NOMO-1 treated with dmso at 0.1 percent for 144 hours (cell line): ENCODE results near the gene CSTF3.
"Not testable (repeated sequence)": the region's sequence is repeated elsewhere in the genome, so short reads cannot be mapped to it uniquely, and the experiment has no call there.

Source experiments
- DNase-seq: peaks from one replicate; lab custom pipeline; 2025; ENCODE audit not compliant: unreplicated experiment; lab: John Stamatoyannopoulos, UW

Gene CSTF3

DNA sequence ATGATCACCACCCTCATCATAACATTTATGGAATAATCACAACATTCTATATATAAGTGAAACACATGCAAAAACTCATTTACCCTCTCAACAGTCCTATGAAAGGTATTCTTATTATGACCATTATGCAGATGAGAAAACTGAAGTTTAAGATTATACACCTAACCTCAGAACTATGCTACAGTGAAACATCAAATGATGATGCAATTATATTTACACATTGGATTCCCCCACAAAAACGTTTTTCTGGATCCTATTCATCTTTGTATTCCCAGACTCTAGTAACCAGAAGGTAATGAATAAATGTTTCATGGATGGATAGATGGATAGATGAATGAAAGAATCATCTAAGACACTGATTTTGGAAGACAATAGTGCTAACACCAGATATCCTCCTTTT lies 67.1 kb downstream of the CSTF3 start:
- DNase-seq, result no peak

GRCh38 chr11:33089776-33090175 lies 71.5 kb downstream of the CSTF3 start:
- DNase-seq, result no peak

DNA sequence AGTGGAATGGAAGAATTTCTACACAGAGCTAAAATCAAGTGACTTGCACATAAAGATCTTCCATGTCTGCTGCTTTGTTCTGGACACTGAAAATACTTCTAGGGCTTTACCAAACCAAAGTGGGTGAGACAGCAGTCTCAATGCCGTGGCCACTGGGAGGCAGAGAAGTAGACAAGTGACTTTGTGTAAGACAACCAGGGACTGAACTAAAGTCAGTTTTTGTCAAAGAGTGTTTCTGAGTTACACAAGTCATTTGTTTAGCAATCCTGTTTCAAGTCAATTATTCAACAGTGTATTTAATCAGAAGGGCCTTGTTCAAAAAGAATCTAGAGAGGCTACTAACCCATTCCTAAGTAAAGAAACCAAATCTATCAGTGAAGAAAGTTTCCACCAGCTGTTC lies 75.3 kb downstream of the CSTF3 start:
- DNase-seq, result no peak

DNA sequence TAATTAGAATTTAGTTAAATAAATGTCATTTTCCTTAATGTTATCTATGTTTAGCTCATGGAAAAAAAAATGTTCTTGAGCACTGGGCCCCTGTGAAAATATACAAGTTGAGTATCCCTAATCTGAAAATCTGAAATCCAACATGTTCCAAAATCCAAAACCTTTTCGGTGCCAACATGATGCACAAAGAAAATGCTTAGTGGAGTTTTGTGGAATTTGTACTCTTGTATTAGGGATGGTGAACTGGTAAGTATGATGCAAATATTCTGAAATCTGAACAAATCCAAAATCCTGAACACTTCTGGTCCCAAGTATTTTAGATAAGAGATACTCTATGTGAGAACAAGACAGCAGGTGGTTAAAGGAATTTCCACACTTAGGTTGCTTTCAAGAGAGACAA lies 77.4 kb downstream of the CSTF3 start:
- no peak for DNase-seq

DNA sequence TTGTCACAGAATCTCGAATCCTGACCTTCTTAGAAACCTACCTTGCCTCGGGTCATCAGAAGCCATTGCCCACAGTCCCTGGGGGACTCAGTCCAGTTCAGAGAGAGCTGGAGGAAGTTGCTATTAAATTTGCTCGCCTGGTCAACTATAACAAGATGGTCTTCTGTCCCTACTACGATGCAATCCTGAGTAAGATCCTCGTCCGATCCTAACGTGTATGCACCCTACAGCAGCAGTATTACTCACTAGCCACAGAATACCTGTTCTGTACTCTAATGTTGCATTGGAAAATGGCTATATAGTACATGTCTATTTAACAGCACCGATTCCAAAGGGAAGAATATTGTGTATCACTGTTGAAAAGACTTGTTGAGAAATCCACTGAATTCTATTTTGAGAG lies 88.8 kb downstream of the CSTF3 start:
- no peak for DNase-seq

- no peak for DNase-seq
Measured at GRCh38 chr11:33068611-33069340, 92.5 kb downstream of the CSTF3 start.

DNA sequence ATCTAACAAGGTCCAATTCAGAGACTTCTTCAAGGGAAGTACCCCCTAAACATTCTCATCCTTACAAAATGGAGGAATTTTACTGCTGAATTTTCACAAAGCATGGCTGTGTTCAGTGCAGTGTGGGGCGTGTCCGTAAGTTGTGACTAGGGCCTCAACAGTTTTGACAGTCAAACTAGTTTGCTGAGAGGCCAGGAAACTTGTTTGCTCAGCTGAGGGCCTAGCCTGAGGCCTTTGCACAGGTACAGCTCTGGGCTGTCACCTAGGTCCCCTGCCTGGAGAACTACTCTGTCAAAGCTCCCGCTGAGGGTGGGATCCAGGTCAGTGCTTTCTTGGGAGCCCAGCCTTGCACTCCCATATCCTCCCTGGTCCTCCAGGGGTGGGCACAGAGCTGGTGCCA lies 94.0 kb downstream of the CSTF3 start:
- no peak for DNase-seq

GRCh38 chr11:33065445-33066178 lies 95.7 kb downstream of the CSTF3 start:
- DNase-seq, result peak; percentile 21

DNA sequence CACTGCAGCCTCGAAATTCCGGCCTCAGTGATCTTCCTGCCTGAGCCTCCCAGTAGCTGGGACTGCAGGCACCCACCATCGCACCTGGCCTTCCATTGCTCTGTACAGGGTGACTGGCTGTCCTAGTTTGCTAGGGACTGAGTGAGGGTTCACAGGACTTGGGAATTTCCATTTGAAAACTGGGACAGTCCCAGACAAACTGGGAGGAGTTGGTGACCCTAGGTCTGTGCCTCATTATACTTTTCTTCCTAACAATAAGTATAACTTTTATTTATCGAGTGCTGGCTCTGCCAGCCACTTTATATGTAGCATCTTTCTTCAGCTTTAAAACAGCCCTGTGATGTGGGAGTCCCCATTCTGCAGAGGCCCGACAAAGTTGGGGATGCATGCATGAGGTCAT lies 96.4 kb downstream of the CSTF3 start:
- DNase-seq, result no peak

GRCh38 chr11:33064033-33064825 lies 97.1 kb downstream of the CSTF3 start:
- peak; percentile 30 for DNase-seq

GRCh38 chr11:33063326-33063881 lies 97.9 kb downstream of the CSTF3 start:
- peak; percentile 31 for DNase-seq

- DNase-seq, result no peak
Measured at GRCh38 chr11:33062137-33062536, 99.1 kb downstream of the CSTF3 start.

- no peak for DNase-seq
Measured at GRCh38 chr11:33060271-33060670, 101.0 kb downstream of the CSTF3 start.

- no peak for DNase-seq
Measured at GRCh38 chr11:33059331-33060007, 101.8 kb downstream of the CSTF3 start.

DNA sequence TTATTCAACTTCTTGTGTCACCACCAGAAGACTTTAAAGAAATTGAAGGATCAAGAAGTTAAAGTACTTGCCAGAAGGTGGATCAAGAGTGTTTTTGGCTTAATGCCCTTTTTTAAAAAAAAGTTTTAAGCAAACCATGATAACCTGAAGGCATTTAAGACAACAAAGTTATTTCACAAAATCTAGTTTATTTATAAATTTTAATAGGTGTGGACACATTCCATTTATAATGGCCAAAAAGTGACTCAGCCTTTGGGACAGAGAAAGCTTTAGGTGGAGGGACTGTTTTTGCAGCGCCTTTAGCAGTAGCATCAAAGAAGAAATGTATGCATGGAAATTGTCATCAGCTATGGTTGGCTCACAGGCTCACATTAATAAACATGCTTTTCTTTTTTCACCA lies 104.0 kb downstream of the CSTF3 start:
- DNase-seq, result no peak

GRCh38 chr11:33055375-33055774 lies 105.9 kb downstream of the CSTF3 start:
- no peak for DNase-seq

GRCh38 chr11:33052231-33052630 lies 109.0 kb downstream of the CSTF3 start:
- DNase-seq, result no peak

- not testable (repeated sequence) for DNase-seq
Measured at GRCh38 chr11:33049565-33050408, 111.5 kb downstream of the CSTF3 start.

DNA sequence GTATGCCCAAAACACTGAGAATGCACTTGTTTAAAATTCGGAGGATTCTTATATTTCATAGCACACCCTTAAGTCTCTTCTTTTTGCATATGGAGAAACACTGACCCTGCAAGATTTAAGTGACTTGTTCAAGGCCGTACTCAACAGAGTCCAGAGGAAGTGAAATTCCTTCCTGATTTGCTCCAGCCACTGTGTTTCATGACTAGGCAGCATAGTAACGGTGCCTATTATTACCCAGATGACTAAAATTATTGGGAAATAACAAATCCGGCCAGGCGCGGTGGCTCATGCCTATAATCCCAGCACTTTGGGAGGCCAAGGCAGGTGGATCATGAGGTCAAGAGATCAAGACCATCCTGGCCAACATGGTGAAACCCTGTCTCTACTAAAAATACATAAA lies 112.6 kb downstream of the CSTF3 start:
- peak; percentile 25 for DNase-seq
